ENCODE results near the gene TRIM73.
"Not testable (repeated sequence)": the region's sequence is repeated elsewhere in the genome, so short reads cannot be mapped to it uniquely, and the experiment has no call there.

DNA sequence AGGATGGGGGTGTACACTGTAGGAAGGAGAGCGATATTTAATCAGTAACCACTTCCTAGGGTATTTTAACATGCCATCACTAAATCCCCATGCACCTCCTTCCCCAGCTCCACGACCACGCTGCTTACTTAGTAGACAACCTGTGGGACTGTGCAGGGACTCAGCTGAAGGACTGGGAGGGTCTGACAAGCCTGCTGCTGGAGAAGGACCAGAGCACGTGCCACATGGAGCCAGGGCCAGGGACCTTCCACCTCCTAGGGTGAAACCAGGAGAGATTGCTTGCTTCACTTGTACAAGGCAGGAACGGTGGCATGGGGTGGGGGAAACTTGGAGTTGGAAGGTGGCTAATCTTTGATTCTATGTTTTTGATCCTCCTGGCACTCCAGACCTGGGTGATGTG is 28.8 kb upstream of the TRIM73 start:
- TF ChIP-seq, protein P1, sequence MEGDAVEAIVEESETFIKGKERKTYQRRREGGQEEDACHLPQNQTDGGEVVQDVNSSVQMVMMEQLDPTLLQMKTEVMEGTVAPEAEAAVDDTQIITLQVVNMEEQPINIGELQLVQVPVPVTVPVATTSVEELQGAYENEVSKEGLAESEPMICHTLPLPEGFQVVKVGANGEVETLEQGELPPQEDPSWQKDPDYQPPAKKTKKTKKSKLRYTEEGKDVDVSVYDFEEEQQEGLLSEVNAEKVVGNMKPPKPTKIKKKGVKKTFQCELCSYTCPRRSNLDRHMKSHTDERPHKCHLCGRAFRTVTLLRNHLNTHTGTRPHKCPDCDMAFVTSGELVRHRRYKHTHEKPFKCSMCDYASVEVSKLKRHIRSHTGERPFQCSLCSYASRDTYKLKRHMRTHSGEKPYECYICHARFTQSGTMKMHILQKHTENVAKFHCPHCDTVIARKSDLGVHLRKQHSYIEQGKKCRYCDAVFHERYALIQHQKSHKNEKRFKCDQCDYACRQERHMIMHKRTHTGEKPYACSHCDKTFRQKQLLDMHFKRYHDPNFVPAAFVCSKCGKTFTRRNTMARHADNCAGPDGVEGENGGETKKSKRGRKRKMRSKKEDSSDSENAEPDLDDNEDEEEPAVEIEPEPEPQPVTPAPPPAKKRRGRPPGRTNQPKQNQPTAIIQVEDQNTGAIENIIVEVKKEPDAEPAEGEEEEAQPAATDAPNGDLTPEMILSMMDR (IDR thresholded peaks at IDR 0.05) = not testable (repeated sequence)
- TF ChIP-seq POLR2A (IDR thresholded peaks at IDR 0.05); POLR2AphosphoS5 (IDR thresholded peaks at IDR 0.05; ENCODE audit: insufficient read depth in 1 of 2, low read depth in 1 of 2): not testable (repeated sequence)

Data from vagina (tissue), 2 donors.